GM12873 (cell line): ENCODE measurements around the gene CUX1.

Experiments
- CTCF ChIP-seq: IDR thresholded peaks from 2 replicates; pipeline ENCODE4 v1.5.1; 2012; ENCODE audit warnings: low read depth, mild to moderate bottlenecking, moderate library complexity, low read length, control low read depth; ENCODE audit not compliant: insufficient read depth; ENCODE audit errors: missing control alignments

CUX1 gene

GRCh38 chr7:101859411-101860106 is 42.1 kb downstream of the CUX1 start:
- no peak for TF ChIP-seq CTCF

DNA sequence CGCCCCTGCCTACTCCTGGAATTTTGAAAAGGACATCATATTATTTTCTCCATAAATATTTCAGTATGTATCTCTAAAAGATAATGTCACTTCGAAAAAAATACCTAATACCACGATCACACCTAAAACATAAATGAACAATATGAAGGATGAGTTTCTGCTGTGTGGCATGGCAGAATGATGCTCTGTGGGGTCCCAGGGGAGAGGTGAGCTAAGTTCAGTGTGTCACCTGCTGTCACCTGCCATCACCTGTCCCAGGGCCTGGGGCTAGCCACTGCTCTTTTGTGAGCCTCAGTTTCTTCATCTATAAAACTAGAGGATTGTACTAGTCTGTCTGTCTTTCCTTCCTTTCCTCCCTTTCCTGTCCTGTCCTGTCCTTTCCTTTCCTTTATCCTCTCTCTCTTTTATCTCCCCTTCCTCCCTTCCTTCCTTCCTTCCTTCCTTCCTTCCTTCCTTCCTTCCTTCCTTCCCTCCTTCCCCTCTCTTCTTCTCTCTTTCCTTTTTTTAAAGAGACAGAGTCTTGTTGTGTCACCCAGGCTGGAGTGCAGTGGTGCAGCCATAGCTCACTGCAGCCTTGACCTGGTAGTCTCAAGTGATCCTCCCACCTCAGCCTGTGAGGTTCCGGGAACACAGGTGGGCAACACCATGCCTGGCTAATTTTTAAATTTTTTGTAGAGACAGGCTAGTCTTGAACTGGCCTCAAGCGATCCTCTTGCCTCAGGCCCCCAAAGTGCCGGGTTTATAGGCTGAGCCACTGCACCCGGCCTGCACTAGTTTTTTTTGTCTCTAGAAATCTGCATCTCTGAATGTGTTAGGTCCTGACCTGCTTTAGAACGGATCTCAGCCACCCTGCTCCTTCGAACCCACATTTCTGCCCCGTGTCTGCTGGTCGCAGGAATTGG is 43.1 kb downstream of the CUX1 start:
- TF ChIP-seq CTCF = no peak

GRCh38 chr7:101861218-101861775 is 43.9 kb downstream of the CUX1 start:
- TF ChIP-seq CTCF = no peak

- TF ChIP-seq CTCF = no peak
Observed at GRCh38 chr7:101862280-101863220, 45.1 kb downstream of the CUX1 start.

DNA sequence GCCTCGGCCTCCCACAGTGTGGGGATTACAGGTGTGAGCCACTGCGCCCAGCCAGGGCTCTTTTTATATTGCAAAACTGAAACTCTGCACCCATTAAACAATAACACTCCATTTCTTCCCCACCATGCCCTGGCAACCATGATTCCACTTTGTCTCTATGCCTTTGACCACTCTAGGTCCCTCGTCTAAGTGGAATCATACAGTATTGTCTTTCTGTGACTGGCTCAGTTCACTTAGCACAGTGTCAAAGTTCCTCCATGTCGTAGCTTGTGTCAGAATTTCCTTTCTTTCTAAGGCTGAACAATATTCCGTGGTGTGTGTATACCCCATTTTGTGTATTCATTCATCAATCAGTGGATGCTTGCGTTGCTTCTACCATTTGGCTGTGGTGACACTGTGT is 46.2 kb downstream of the CUX1 start:
- TF ChIP-seq CTCF = no peak

DNA sequence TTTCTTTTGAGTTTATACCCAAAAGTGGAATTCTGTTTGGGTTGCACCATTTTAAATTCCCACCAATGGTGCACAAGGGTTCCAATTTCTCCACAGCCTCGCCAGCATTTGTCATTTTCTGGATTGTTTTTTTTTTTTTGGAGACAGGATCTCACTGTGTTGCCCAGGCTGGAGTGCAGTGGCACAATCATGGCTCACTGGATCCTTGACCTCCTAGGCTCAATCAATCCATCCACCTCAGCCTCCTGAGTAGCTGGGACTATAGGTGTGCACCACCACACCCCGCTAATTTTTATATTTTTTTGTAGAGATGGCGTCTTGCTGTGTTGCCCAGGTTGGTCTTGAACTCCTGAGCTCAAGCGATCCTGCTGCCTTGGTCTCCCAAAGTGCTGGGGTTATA is 46.6 kb downstream of the CUX1 start:
- TF ChIP-seq CTCF = no peak
